ENCODE results near the gene ENAH.
A peak's percentile ranks its signal among the peaks of the same experiment; 100 is the strongest.

Gene ENAH

GRCh38 chr1:225466848-225467192 lies 186.1 kb downstream of the ENAH start:
- peak overlapping the region; percentile 61; the same call in 1 of the 2 replicates for H3K4me3 ChIP-seq (replicated peaks; ENCODE audit: insufficient read depth, low read length)
- H3K27me3 ChIP-seq (ENCODE audit: insufficient read depth, poor library complexity, severe bottlenecking), result no peaks in the 10 kb centered on the region
- no peak for DNase-seq (ENCODE audit: low read depth in 1 of 2, low spot score in 1 of 2)
- peak overlapping the region; percentile 91 for H3K27ac ChIP-seq (replicated peaks)
- TF ChIP-seq REST (IDR thresholded peaks at IDR 0.05; ENCODE audit: insufficient replicate concordance, low read depth), result no peak
- no peak for TF ChIP-seq GABPA (IDR thresholded peaks at IDR 0.05; ENCODE audit: low read depth)
- TF ChIP-seq POLR2AphosphoS5 (IDR thresholded peaks at IDR 0.05; ENCODE audit: low read depth), result no peak
- no peak for TF ChIP-seq CTCF (IDR thresholded peaks at IDR 0.05; ENCODE audit: insufficient read depth, low read length)
- TF ChIP-seq SPI1 (IDR thresholded peaks at IDR 0.05; ENCODE audit: borderline replicate concordance, low read depth), result no peak

GRCh38 chr1:225465793-225466517 lies 187.0 kb downstream of the ENAH start:
- Histone ChIP-seq H3K4me3 (replicated peaks; ENCODE audit: insufficient read depth, low read length) (no peak overlapping the region), H3K27me3 (ENCODE audit: insufficient read depth, poor library complexity, severe bottlenecking) (no peaks in the 10 kb centered on the region), H3K27ac (replicated peaks) (no peak overlapping the region)
- DNase-seq (ENCODE audit: low read depth in 1 of 2, low spot score in 1 of 2), result no peak
- TF ChIP-seq REST (IDR thresholded peaks at IDR 0.05; ENCODE audit: insufficient replicate concordance, low read depth), result no peak
- no peak for TF ChIP-seq SPI1 (IDR thresholded peaks at IDR 0.05; ENCODE audit: borderline replicate concordance, low read depth)
- no peak for TF ChIP-seq POLR2AphosphoS5 (IDR thresholded peaks at IDR 0.05; ENCODE audit: low read depth)
- no peak for TF ChIP-seq CTCF (IDR thresholded peaks at IDR 0.05; ENCODE audit: insufficient read depth, low read length)
- no peak for TF ChIP-seq GABPA (IDR thresholded peaks at IDR 0.05; ENCODE audit: low read depth)

GRCh38 chr1:225464851-225465792 lies 187.8 kb downstream of the ENAH start:
- Histone ChIP-seq H3K27ac (replicated peaks) (no peak overlapping the region), H3K27me3 (ENCODE audit: insufficient read depth, poor library complexity, severe bottlenecking) (no peaks in the 10 kb centered on the region), H3K4me3 (replicated peaks; ENCODE audit: insufficient read depth, low read length) (no peak overlapping the region)
- no peak for DNase-seq (ENCODE audit: low read depth in 1 of 2, low spot score in 1 of 2)
- TF ChIP-seq CTCF (IDR thresholded peaks at IDR 0.05; ENCODE audit: insufficient read depth, low read length) (no peak), GABPA (IDR thresholded peaks at IDR 0.05; ENCODE audit: low read depth) (no peak), POLR2AphosphoS5 (IDR thresholded peaks at IDR 0.05; ENCODE audit: low read depth) (no peak), SPI1 (IDR thresholded peaks at IDR 0.05; ENCODE audit: borderline replicate concordance, low read depth) (no peak)

Measured in HL-60 (cell line).